Hematopoietic multipotent progenitor cell treated with erythropoietin and hydrocortisone succinate and interleukin-3 and kit ligand, for 17 days (in vitro differentiated cells): ENCODE results near the gene TBC1D10A.

Experiments used
- DNase-seq: peaks from one replicate; pipeline ENCODE4 v3.0.0-alpha.2; 2015; ENCODE audit warnings: low spot score

Gene TBC1D10A

GRCh38 chr22:30245985-30246813 lies 80.5 kb downstream of the TBC1D10A start, which contains the start of gene LIF:
TSS of gene LIF (minus strand) at chr22:30246759. CDS start at chr22:30246695, 64 bp downstream.
- peak; percentile 21 for DNase-seq

DNA sequence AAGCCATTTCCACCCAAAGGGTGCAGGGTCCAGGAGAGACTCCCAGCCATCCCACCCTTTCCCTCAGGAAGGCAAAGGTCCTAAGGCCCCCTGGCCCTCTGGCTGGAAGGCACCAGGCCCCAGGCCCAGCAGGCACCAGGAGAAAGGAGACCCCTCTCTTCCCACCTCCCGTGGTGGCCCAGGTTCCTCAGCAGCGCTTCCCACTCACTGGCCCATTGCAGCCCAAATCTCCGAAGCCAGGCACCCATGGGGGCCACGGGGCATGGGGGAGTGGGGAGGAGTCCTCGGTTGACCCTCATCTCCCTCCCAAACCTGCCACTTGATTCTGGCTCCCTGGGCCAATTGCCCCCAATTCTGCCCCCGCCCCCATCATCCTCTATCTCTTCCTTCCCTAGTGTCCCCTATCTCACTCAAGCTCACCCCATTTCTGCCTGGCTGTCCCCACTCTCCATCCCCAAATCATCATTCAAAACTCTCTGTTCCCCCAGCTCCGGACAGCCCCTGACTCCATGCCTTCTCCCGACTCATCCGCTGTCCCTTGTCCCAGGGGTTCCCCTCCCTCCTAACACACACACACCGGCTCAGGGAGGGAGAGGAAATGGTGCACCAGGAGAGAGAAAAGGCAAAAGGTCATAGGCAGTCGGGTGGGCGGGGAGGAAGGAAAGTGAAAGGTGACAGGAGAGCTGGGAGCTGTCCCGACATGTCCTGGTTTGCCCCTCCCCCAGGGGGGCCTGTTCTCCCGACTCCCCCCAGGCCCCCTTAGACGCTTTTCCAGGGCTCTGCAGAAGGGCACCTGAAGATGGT lies 81.4 kb downstream of the TBC1D10A start:
- DNase-seq: no peak

GRCh38 chr22:30244641-30245040 lies 82.1 kb downstream of the TBC1D10A start:
- DNase-seq: no peak

DNA sequence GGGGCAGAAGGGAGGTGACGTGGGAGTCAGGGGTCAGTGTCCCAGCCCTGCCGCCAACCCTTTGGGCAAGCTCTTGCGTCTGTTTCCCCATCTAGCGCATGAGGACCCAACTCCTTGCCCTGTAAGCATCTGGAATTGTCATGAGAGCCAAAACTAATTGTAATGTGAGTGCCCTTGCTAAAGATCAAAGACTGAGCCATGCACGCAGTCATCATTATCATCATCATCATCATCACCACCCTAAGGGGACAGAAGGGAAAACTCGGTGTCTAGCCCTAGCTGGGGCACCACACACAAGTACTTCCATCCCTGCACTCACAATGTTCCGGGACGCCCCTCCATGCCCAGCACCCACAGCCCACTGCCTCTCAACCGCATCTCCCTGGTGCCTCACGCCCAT lies 82.7 kb downstream of the TBC1D10A start:
- no peak for DNase-seq

- no peak for DNase-seq
Measured at GRCh38 chr22:30243661-30244060, 83.1 kb downstream of the TBC1D10A start.
